SK-N-SH (cell line): Measurements from ENCODE around the gene ZNF579.

Experiments
- EP300 ChIP-seq, 2 experiments: IDR thresholded peaks; 2 replicates each; pipeline versions ENCODE4 v1.4.0 to v1.6.1; 2012; ENCODE audit warnings: borderline replicate concordance in 1 of 2, low read depth in 1 of 2, low read length in 1 of 2
- MAX ChIP-seq: IDR thresholded peaks from 2 replicates; pipeline ENCODE4 v1.4.0; 2012; ENCODE audit warnings: low read depth
- NFIC ChIP-seq: IDR thresholded peaks from 2 replicates; pipeline ENCODE4 v1.4.0; 2012; ENCODE audit warnings: borderline replicate concordance
- POLR2AphosphoS5 ChIP-seq: IDR thresholded peaks from 2 replicates; pipeline ENCODE4 v1.6.1; 2012; ENCODE audit warnings: low read depth, low read length
- RFX5 ChIP-seq: IDR thresholded peaks from 2 replicates; pipeline ENCODE4 v1.6.1; 2012; ENCODE audit warnings: mild to moderate bottlenecking, improper control_type of control experiment, low read length
- SIN3A ChIP-seq: IDR thresholded peaks from 2 replicates; pipeline ENCODE4 v1.6.1; 2012; ENCODE audit warnings: low read depth, mild to moderate bottlenecking, low read length, moderate library complexity, borderline replicate concordance
- TCF12 ChIP-seq: IDR thresholded peaks from 2 replicates; pipeline ENCODE4 v1.4.0; 2012
- USF2 ChIP-seq: fragments of 150-350 bp; IDR thresholded peaks from 2 replicates; pipeline ENCODE4 v1.6.1; 2017; ENCODE audit warnings: antibody characterized with exemption, low read length, low read depth, borderline replicate concordance
- TF ChIP-seq, protein P1 (sequence below): fragments of 200-600 bp; sonication (generic); IDR thresholded peaks from 2 replicates; pipeline ENCODE4 v1.6.1; 2017; ENCODE audit warnings: antibody characterized with exemption, mild to moderate bottlenecking, moderate library complexity
- TF ChIP-seq, protein P2 (sequence below): IDR thresholded peaks from 2 replicates; pipeline ENCODE4 v1.4.0; 2012; ENCODE audit warnings: low read depth, borderline replicate concordance
- TF ChIP-seq, protein P3 (sequence below): IDR thresholded peaks from 2 replicates; pipeline ENCODE4 v1.6.1; 2012; ENCODE audit warnings: mild to moderate bottlenecking, low read depth, low read length, moderate library complexity

DNA sequence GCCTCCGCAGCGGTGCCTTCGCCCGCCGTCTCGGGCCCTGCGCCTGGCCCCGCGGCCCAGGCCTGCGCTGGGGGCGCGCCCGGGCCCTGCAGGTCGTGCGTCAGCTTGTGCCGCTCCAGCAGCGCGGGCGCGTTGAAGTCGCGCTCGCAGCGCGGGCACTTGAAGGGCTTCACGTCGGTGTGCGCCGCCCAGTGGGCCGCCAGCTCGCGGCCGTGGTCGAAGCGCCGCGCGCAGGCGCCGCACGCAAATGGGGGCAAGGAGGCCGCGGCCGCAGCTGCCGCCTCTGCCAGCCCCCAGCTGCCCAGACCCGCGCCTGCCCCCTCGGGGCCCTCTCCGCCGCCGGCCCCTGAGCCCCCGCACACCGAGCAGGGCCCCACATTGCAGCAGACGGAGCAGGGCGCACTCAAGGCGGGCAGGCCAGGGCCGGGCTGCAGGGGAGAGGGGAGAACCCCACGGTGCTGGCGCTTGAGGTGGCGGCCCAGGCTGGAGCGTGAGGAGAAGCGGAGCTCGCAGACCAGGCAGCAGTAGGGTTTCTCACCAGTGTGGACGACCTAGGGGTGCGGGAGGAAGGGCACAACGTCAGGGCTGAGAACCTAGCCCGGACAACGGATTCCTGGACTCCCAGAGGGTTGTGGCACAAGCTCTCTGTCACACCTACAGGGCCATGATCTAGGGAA is 12.6 kb upstream of the ZNF579 start:
- TF ChIP-seq, protein P1, sequence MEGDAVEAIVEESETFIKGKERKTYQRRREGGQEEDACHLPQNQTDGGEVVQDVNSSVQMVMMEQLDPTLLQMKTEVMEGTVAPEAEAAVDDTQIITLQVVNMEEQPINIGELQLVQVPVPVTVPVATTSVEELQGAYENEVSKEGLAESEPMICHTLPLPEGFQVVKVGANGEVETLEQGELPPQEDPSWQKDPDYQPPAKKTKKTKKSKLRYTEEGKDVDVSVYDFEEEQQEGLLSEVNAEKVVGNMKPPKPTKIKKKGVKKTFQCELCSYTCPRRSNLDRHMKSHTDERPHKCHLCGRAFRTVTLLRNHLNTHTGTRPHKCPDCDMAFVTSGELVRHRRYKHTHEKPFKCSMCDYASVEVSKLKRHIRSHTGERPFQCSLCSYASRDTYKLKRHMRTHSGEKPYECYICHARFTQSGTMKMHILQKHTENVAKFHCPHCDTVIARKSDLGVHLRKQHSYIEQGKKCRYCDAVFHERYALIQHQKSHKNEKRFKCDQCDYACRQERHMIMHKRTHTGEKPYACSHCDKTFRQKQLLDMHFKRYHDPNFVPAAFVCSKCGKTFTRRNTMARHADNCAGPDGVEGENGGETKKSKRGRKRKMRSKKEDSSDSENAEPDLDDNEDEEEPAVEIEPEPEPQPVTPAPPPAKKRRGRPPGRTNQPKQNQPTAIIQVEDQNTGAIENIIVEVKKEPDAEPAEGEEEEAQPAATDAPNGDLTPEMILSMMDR: no peak
- TF ChIP-seq TCF12 (no peak), NFIC (no peak), SIN3A (no peak), USF2 (no peak), MAX (no peak), EP300 (IDR thresholded peaks at IDR 0.05; ENCODE audit: borderline replicate concordance in 1 of 2, low read depth in 1 of 2, low read length in 1 of 2) (no peak), RFX5 (no peak), POLR2AphosphoS5 (no peak)
- TF ChIP-seq, protein P2, sequence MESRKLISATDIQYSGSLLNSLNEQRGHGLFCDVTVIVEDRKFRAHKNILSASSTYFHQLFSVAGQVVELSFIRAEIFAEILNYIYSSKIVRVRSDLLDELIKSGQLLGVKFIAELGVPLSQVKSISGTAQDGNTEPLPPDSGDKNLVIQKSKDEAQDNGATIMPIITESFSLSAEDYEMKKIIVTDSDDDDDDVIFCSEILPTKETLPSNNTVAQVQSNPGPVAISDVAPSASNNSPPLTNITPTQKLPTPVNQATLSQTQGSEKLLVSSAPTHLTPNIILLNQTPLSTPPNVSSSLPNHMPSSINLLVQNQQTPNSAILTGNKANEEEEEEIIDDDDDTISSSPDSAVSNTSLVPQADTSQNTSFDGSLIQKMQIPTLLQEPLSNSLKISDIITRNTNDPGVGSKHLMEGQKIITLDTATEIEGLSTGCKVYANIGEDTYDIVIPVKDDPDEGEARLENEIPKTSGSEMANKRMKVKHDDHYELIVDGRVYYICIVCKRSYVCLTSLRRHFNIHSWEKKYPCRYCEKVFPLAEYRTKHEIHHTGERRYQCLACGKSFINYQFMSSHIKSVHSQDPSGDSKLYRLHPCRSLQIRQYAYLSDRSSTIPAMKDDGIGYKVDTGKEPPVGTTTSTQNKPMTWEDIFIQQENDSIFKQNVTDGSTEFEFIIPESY: no peak
- TF ChIP-seq, protein P3, sequence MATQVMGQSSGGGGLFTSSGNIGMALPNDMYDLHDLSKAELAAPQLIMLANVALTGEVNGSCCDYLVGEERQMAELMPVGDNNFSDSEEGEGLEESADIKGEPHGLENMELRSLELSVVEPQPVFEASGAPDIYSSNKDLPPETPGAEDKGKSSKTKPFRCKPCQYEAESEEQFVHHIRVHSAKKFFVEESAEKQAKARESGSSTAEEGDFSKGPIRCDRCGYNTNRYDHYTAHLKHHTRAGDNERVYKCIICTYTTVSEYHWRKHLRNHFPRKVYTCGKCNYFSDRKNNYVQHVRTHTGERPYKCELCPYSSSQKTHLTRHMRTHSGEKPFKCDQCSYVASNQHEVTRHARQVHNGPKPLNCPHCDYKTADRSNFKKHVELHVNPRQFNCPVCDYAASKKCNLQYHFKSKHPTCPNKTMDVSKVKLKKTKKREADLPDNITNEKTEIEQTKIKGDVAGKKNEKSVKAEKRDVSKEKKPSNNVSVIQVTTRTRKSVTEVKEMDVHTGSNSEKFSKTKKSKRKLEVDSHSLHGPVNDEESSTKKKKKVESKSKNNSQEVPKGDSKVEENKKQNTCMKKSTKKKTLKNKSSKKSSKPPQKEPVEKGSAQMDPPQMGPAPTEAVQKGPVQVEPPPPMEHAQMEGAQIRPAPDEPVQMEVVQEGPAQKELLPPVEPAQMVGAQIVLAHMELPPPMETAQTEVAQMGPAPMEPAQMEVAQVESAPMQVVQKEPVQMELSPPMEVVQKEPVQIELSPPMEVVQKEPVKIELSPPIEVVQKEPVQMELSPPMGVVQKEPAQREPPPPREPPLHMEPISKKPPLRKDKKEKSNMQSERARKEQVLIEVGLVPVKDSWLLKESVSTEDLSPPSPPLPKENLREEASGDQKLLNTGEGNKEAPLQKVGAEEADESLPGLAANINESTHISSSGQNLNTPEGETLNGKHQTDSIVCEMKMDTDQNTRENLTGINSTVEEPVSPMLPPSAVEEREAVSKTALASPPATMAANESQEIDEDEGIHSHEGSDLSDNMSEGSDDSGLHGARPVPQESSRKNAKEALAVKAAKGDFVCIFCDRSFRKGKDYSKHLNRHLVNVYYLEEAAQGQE: no peak
